HEK293 (cell line): ENCODE data around the gene FSD1.

Source experiments
- CTCF ChIA-PET: fragments of 350-600 bp; formaldehyde crosslinking; extraction: SDS; loops from one replicate; lab custom pipeline; 2021; ENCODE audit warnings: antibody characterized with exemption; lab: Yijun Ruan, JAX
- POLR2A ChIA-PET: fragments of 300-600 bp; formaldehyde crosslinking; extraction: SDS; loops from one replicate; lab custom pipeline; 2020; ENCODE audit warnings: antibody characterized with exemption, inconsistent platforms; lab: Yijun Ruan, JAX
- H3K27ac ChIP-seq: fragments of 200-500 bp; sonication (Bioruptor generic); 2 replicates; pipeline ENCODE4 v1.5.1; 2014; ENCODE audit warnings: low read depth, low read length, control low read depth, inconsistent platforms; ENCODE audit errors: extremely low read depth
- H3K36me3 ChIP-seq, 2 experiments: fragments of 200-500 bp in 1 of 2; sonication (Bioruptor generic) in 1 of 2; 1 replicate in 1 of 2; 2 replicates in 1 of 2; pipeline ENCODE4 v1.5.1; 2014 to 2017; ENCODE audit warnings: inconsistent platforms in 2 of 2, low read length in 2 of 2; ENCODE audit not compliant: control insufficient read depth in 2 of 2, insufficient read depth in 1 of 2
- H3K4me1 ChIP-seq: fragments of 200-500 bp; sonication (Bioruptor generic); 2 replicates; pipeline ENCODE4 v1.5.1; 2014; ENCODE audit warnings: mild to moderate bottlenecking, low read length, inconsistent platforms; ENCODE audit not compliant: control insufficient read depth, insufficient read depth
- H3K4me3 ChIP-seq: 2 replicates; pipeline ENCODE4 v1.5.1; 2011; ENCODE audit warnings: low read depth, mild to moderate bottlenecking, control low read depth, low read length, moderate library complexity
- H3K9me3 ChIP-seq: fragments of 200-500 bp; sonication (Bioruptor generic); 2 replicates; pipeline ENCODE4 v1.5.1; 2014; ENCODE audit warnings: low read depth, low read length, inconsistent platforms; ENCODE audit not compliant: control insufficient read depth, insufficient read depth
- GLI2 ChIP-seq: fragments of 450-650 bp; formaldehyde crosslinking; IDR thresholded peaks from 2 replicates; pipeline ENCODE4; 2017; ENCODE audit warnings: missing biosample characterization, missing genetic modification characterization, low read depth, borderline replicate concordance
- KLF1 ChIP-seq: fragments of 450-650 bp; formaldehyde crosslinking; IDR thresholded peaks from 2 replicates; pipeline ENCODE4 v1.5.1; 2016; ENCODE audit warnings: missing biosample characterization, missing genetic modification characterization
- KLF10 ChIP-seq: fragments of 450-650 bp; IDR thresholded peaks from 2 replicates; pipeline ENCODE4 v1.5.1; 2018; ENCODE audit warnings: missing biosample characterization, mild to moderate bottlenecking, missing genetic modification characterization
- MZF1 ChIP-seq: fragments of 450-650 bp; formaldehyde crosslinking; IDR thresholded peaks from 2 replicates; pipeline ENCODE4 v1.5.1; 2017; ENCODE audit warnings: missing biosample characterization, missing genetic modification characterization, borderline replicate concordance
- PRDM10 ChIP-seq: fragments of 450-650 bp; formaldehyde crosslinking; IDR thresholded peaks from 2 replicates; pipeline ENCODE4 v1.5.1; 2016; ENCODE audit warnings: missing biosample characterization, missing genetic modification characterization
- SP2 ChIP-seq: fragments of 450-650 bp; formaldehyde crosslinking; IDR thresholded peaks from 2 replicates; pipeline ENCODE4 v1.5.1; 2016; ENCODE audit warnings: missing biosample characterization, missing genetic modification characterization
- ZNF214 ChIP-seq: fragments of 450-650 bp; formaldehyde crosslinking; IDR thresholded peaks from 2 replicates; pipeline ENCODE4 v1.5.1; 2017; ENCODE audit warnings: missing biosample characterization, mild to moderate bottlenecking, missing genetic modification characterization, borderline replicate concordance
- ZNF404 ChIP-seq: fragments of 450-650 bp; formaldehyde crosslinking; IDR thresholded peaks from 2 replicates; pipeline ENCODE4 v1.5.1; 2017; ENCODE audit warnings: missing biosample characterization, missing genetic modification characterization
- ZNF501 ChIP-seq: fragments of 450-650 bp; formaldehyde crosslinking; IDR thresholded peaks from 2 replicates; pipeline ENCODE4 v1.5.1; 2016; ENCODE audit warnings: missing biosample characterization, missing genetic modification characterization
- ZNF791 ChIP-seq: fragments of 450-650 bp; formaldehyde crosslinking; IDR thresholded peaks from 2 replicates; pipeline ENCODE4 v1.5.1; 2016; ENCODE audit warnings: missing biosample characterization, missing genetic modification characterization
- TF ChIP-seq, protein P1 (sequence below): fragments of 450-650 bp; formaldehyde crosslinking; IDR thresholded peaks from 2 replicates; pipeline ENCODE4 v1.5.1; 2016; ENCODE audit warnings: missing biosample characterization, missing genetic modification characterization, low read depth
- TF ChIP-seq, protein P2 (sequence below): fragments of 450-650 bp; formaldehyde crosslinking; IDR thresholded peaks from 2 replicates; pipeline ENCODE4 v1.5.1; 2016; ENCODE audit warnings: missing biosample characterization, missing genetic modification characterization
- TF ChIP-seq, protein P3 (sequence below): fragments of 450-650 bp; formaldehyde crosslinking; IDR thresholded peaks from 2 replicates; pipeline ENCODE4 v1.5.1; 2016; ENCODE audit warnings: missing biosample characterization, missing genetic modification characterization

Gene FSD1

GRCh38 chr19:4368128-4368820 is 63.9 kb downstream of the FSD1 start (continued):
- TF ChIP-seq, protein P1, sequence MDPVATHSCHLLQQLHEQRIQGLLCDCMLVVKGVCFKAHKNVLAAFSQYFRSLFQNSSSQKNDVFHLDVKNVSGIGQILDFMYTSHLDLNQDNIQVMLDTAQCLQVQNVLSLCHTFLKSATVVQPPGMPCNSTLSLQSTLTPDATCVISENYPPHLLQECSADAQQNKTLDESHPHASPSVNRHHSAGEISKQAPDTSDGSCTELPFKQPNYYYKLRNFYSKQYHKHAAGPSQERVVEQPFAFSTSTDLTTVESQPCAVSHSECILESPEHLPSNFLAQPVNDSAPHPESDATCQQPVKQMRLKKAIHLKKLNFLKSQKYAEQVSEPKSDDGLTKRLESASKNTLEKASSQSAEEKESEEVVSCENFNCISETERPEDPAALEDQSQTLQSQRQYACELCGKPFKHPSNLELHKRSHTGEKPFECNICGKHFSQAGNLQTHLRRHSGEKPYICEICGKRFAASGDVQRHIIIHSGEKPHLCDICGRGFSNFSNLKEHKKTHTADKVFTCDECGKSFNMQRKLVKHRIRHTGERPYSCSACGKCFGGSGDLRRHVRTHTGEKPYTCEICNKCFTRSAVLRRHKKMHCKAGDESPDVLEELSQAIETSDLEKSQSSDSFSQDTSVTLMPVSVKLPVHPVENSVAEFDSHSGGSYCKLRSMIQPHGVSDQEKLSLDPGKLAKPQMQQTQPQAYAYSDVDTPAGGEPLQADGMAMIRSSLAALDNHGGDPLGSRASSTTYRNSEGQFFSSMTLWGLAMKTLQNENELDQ, result no peak

GRCh38 chr19:4369109-4369887 is 64.9 kb downstream of the FSD1 start:
- Histone ChIP-seq H3K9me3 (no peaks in the 10 kb centered on the region), H3K36me3 (peaks cover 8 to 32% of the 10 kb centered on the region in 2 experiments; a peak in 2 of 3 replicates), H3K4me3 (no peak overlapping the region), H3K4me1 (0 out of 2 replicates have a peak, but pooled peaks cover 5% of the 10 kb centered on the region), H3K27ac (peak overlapping the region; percentile 24; the same call in 1 of the 2 replicates)
- POLR2A ChIA-PET, result interaction anchor here (1.4 kb wide), 1 partner anchor 26 kb away, joined by 6 read pairs; the partner anchor contains the start of gene MPND
- CTCF ChIA-PET, result interaction anchor here (0.9 to 4.7 kb wide), 4 partner anchors 17 to 102 kb away, joined by 3 to 19 read pairs (median 8); partner anchors contain the start of gene SH3GL1
- no peak for TF ChIP-seq SP2 (tag by site-specific recombination)
- TF ChIP-seq GLI2 (tag by site-specific recombination), result no peak
- TF ChIP-seq ZNF214 (tag by site-specific recombination), result no peak
- TF ChIP-seq KLF1 (tag by site-specific recombination), result peak; percentile 86
- no peak for TF ChIP-seq KLF10 (tag by site-specific recombination)
- no peak for TF ChIP-seq ZNF404 (tag by site-specific recombination)
- TF ChIP-seq PRDM10 (tag by site-specific recombination), result peak; percentile 92
- TF ChIP-seq, protein P2, sequence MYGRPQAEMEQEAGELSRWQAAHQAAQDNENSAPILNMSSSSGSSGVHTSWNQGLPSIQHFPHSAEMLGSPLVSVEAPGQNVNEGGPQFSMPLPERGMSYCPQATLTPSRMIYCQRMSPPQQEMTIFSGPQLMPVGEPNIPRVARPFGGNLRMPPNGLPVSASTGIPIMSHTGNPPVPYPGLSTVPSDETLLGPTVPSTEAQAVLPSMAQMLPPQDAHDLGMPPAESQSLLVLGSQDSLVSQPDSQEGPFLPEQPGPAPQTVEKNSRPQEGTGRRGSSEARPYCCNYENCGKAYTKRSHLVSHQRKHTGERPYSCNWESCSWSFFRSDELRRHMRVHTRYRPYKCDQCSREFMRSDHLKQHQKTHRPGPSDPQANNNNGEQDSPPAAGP, result 0 out of 2 replicates have a peak, but pooled peaks have one; percentile 41
- TF ChIP-seq MZF1, result no peak
- TF ChIP-seq ZNF791 (tag by site-specific recombination), result no peak

GRCh38 chr19:4369888-4370260 is 65.5 kb downstream of the FSD1 start:
- Histone ChIP-seq H3K36me3 (peaks cover 3 to 31% of the 10 kb centered on the region in 2 experiments; a peak in 2 of 3 replicates), H3K27ac (peak overlapping the region; percentile 24; the same call in 1 of the 2 replicates), H3K4me3 (no peak overlapping the region), H3K4me1 (0 out of 2 replicates have a peak, but pooled peaks cover 5% of the 10 kb centered on the region), H3K9me3 (no peaks in the 10 kb centered on the region)
- TF ChIP-seq, protein P3, sequence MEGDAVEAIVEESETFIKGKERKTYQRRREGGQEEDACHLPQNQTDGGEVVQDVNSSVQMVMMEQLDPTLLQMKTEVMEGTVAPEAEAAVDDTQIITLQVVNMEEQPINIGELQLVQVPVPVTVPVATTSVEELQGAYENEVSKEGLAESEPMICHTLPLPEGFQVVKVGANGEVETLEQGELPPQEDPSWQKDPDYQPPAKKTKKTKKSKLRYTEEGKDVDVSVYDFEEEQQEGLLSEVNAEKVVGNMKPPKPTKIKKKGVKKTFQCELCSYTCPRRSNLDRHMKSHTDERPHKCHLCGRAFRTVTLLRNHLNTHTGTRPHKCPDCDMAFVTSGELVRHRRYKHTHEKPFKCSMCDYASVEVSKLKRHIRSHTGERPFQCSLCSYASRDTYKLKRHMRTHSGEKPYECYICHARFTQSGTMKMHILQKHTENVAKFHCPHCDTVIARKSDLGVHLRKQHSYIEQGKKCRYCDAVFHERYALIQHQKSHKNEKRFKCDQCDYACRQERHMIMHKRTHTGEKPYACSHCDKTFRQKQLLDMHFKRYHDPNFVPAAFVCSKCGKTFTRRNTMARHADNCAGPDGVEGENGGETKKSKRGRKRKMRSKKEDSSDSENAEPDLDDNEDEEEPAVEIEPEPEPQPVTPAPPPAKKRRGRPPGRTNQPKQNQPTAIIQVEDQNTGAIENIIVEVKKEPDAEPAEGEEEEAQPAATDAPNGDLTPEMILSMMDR (tag by site-specific recombination), result peak; percentile 45
- no peak for TF ChIP-seq ZNF501
- ChIA-PET POLR2A (interaction anchor here (1.4 kb wide), 1 partner anchor 27 kb away, joined by 6 read pairs; the partner anchor contains the start of gene MPND), CTCF (interaction anchor here (0.9 to 4.7 kb wide), 3 partner anchors 27 to 103 kb away, joined by 3 to 14 read pairs (median 3); partner anchors contain the start of gene SH3GL1)
